ENCODE data around the gene MIER2.

The MIER2 gene

DNA sequence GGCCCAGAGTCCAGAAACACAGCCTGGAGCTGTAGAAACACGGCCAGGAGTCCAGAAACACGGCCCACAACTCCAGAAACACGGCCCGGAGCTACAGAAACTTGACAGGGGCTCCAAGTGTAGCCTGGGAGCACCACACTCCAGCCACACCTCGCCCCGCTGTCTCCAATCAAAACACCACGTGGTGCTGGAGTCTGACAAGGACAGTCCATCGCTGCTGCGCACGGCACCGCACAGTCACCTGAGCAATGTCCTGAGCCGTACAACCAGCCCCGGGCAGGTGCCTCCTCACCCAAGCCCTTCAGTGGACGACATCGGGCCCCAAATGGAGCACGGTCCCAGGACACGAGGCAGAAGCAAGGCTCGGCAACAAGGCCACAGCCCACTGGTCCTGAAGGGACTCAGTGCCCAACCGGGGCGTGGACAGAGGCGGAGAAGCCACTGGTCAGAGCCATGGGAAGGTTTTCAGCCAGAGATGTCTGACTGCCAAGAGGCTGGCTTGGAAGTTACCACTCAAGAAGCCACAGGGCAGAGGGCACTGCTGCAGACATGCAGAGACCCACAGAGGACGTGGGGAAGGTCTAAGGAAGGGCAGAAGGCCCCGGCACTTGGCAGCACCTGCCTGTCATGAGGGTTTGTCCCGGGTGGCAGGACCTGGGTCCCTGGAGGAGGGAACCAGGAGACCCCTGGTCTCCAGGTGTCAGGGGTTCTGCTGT, 33.7 kb downstream of the MIER2 start:
- no peak overlapping the region for H3K9ac ChIP-seq (ENCODE audit: low read length)
- no peak overlapping the region for H3K27ac ChIP-seq (ENCODE audit: low read depth, low read length, poor library complexity, severe bottlenecking)
- no peaks in the 10 kb centered on the region for H4K20me1 ChIP-seq (ENCODE audit: insufficient read depth, low read length)
- no peak overlapping the region for H3K4me2 ChIP-seq (ENCODE audit: low read length)
- no peaks in the 10 kb centered on the region for H3K79me2 ChIP-seq (ENCODE audit: insufficient read depth, low read length)
- no peak overlapping the region for H2AFZ ChIP-seq (ENCODE audit: low read length)
- TF ChIP-seq CTCF (IDR thresholded peaks at IDR 0.05; ENCODE audit: low read length) = no peak
- no peak for TF ChIP-seq EZH2 (IDR thresholded peaks at IDR 0.05; ENCODE audit: borderline replicate concordance, low read length)
- H3K4me1 ChIP-seq (ENCODE audit: insufficient read depth, low read length, severe bottlenecking) = peaks cover 6% of the 10 kb centered on the region
- no peaks in the 10 kb centered on the region for H3K9me3 ChIP-seq (ENCODE audit: low read length)
- H3F3A ChIP-seq (ENCODE audit: insufficient read depth, low read length) = no peaks in the 10 kb centered on the region
- H3K4me3 ChIP-seq (ENCODE audit: low read depth, low read length, poor library complexity, severe bottlenecking) = no peak overlapping the region
- H3K9me2 ChIP-seq (ENCODE audit: low read depth, low read length) = no peaks in the 10 kb centered on the region
- H3K27me3 ChIP-seq (ENCODE audit: insufficient read depth, low read length) = no peaks in the 10 kb centered on the region
- no peaks in the 10 kb centered on the region for H3K36me3 ChIP-seq (ENCODE audit: insufficient read depth, low read length)

GRCh38 chr19:310141-310651, 34.4 kb downstream of the MIER2 start:
- H3K27ac ChIP-seq (ENCODE audit: low read depth, low read length, poor library complexity, severe bottlenecking) = peak overlapping the region; percentile 58
- no peaks in the 10 kb centered on the region; the same call in 1 of the 2 replicates for H3K36me3 ChIP-seq (ENCODE audit: insufficient read depth, low read length)

GRCh38 chr19:309206-309565, 35.4 kb downstream of the MIER2 start:
- no peaks in the 10 kb centered on the region; the same call in 1 of the 2 replicates for H3K36me3 ChIP-seq (ENCODE audit: insufficient read depth, low read length)

More at GRCh38 chr19:310141-310651, 34.4 kb downstream of the MIER2 start:
- Histone ChIP-seq H3K27me3 (ENCODE audit: insufficient read depth, low read length) (no peaks in the 10 kb centered on the region), H3K9me3 (ENCODE audit: low read length) (no peaks in the 10 kb centered on the region), H3F3A (ENCODE audit: insufficient read depth, low read length) (no peaks in the 10 kb centered on the region), H3K9ac (ENCODE audit: low read length) (peak overlapping the region; percentile 73), H3K4me1 (ENCODE audit: insufficient read depth, low read length, severe bottlenecking) (peaks cover 6% of the 10 kb centered on the region), H2AFZ (ENCODE audit: low read length) (no peak overlapping the region), H3K4me3 (ENCODE audit: low read depth, low read length, poor library complexity, severe bottlenecking) (peak overlapping the region; percentile 74), H3K9me2 (ENCODE audit: low read depth, low read length) (no peaks in the 10 kb centered on the region), H3K4me2 (ENCODE audit: low read length) (peak overlapping the region; percentile 88), H4K20me1 (ENCODE audit: insufficient read depth, low read length) (no peaks in the 10 kb centered on the region), H3K79me2 (ENCODE audit: insufficient read depth, low read length) (no peaks in the 10 kb centered on the region)
- no peak for TF ChIP-seq CTCF (IDR thresholded peaks at IDR 0.05; ENCODE audit: low read length)
- no peak for TF ChIP-seq EZH2 (IDR thresholded peaks at IDR 0.05; ENCODE audit: borderline replicate concordance, low read length)

More at GRCh38 chr19:309206-309565, 35.4 kb downstream of the MIER2 start:
- Histone ChIP-seq H4K20me1 (ENCODE audit: insufficient read depth, low read length) (no peaks in the 10 kb centered on the region), H3K4me1 (ENCODE audit: insufficient read depth, low read length, severe bottlenecking) (peaks cover 6% of the 10 kb centered on the region), H3K4me3 (ENCODE audit: low read depth, low read length, poor library complexity, severe bottlenecking) (peak overlapping the region; percentile 74), H2AFZ (ENCODE audit: low read length) (no peak overlapping the region), H3K27me3 (ENCODE audit: insufficient read depth, low read length) (no peaks in the 10 kb centered on the region), H3K9me2 (ENCODE audit: low read depth, low read length) (no peaks in the 10 kb centered on the region), H3K27ac (ENCODE audit: low read depth, low read length, poor library complexity, severe bottlenecking) (no peak overlapping the region), H3K9me3 (ENCODE audit: low read length) (no peaks in the 10 kb centered on the region), H3F3A (ENCODE audit: insufficient read depth, low read length) (no peaks in the 10 kb centered on the region), H3K4me2 (ENCODE audit: low read length) (peak overlapping the region; percentile 88; the same call in 1 of the 2 replicates), H3K79me2 (ENCODE audit: insufficient read depth, low read length) (no peaks in the 10 kb centered on the region), H3K9ac (ENCODE audit: low read length) (peak overlapping the region; percentile 24; the same call in 1 of the 2 replicates)
- TF ChIP-seq EZH2 (IDR thresholded peaks at IDR 0.05; ENCODE audit: borderline replicate concordance, low read length) = no peak
- TF ChIP-seq CTCF (IDR thresholded peaks at IDR 0.05; ENCODE audit: low read length) = no peak

Measured in OCI-LY1 (cell line).